Lung (tissue), 12 donors: ENCODE measurements around the gene ATP13A2. TPM values are rescaled to one million over a fixed set of nuclear protein-coding genes. Genes with fewer than 3 reads are reported as not detected.

Experiments
- ATAC-seq: fragments of 200-7000 bp; cut with Tn5 transposase; one replicate; pipeline ENCODE4 v1.9.1; 2020; ENCODE audit warnings: moderate number of reproducible peaks; ENCODE audit not compliant: insufficient read depth, low FRiP score
- DNase-seq, 3 donors: peaks; one replicate each; pipeline ENCODE4 v3.0.0-alpha.2; 2013 to 2017
- H3K27ac ChIP-seq, 2 donors: one replicate each; pipeline ENCODE4 v1.5.1; 2013; ENCODE audit warnings: mild to moderate bottlenecking in 2 of 2, moderate library complexity in 2 of 2, control low read depth in 1 of 2, inconsistent platforms in 1 of 2, low read depth in 1 of 2, low read length in 1 of 2
- H3K27me3 ChIP-seq, 3 donors: one replicate each; pipeline ENCODE4 v1.5.1; 2013; ENCODE audit warnings: low read length in 2 of 3; ENCODE audit not compliant: control insufficient read depth in 3 of 3, insufficient read depth in 3 of 3
- H3K36me3 ChIP-seq, 4 donors: one replicate each; pipeline ENCODE4 v1.5.1; 2013; ENCODE audit warnings: low read length in 4 of 4, mild to moderate bottlenecking in 1 of 4, moderate library complexity in 1 of 4; ENCODE audit not compliant: control insufficient read depth in 4 of 4, insufficient read depth in 4 of 4
- H3K4me1 ChIP-seq, 5 donors: one replicate each; pipeline ENCODE4 v1.5.1; 2013; ENCODE audit warnings: low read length in 5 of 5, mild to moderate bottlenecking in 2 of 5, moderate library complexity in 1 of 5; ENCODE audit not compliant: control insufficient read depth in 5 of 5, insufficient read depth in 5 of 5
- H3K4me3 ChIP-seq: one replicate; pipeline ENCODE4 v1.5.1; 2013; ENCODE audit warnings: mild to moderate bottlenecking, control low read depth, moderate library complexity
- H3K9ac ChIP-seq, 2 donors: one replicate each; pipeline ENCODE4 v1.5.1; 2013; ENCODE audit warnings: low read length in 2 of 2, control low read depth in 1 of 2; ENCODE audit not compliant: insufficient read depth in 1 of 2
- H3K9me3 ChIP-seq, 4 donors: one replicate each; pipeline ENCODE4 v1.5.1; 2013; ENCODE audit warnings: low read length in 3 of 4, mild to moderate bottlenecking in 1 of 4, moderate library complexity in 1 of 4; ENCODE audit not compliant: control insufficient read depth in 4 of 4, insufficient read depth in 3 of 4
- WGBS, 2 donors: extraction: QIAGEN DNeasy Blood & Tissue Kit; methylation state at CpG; one replicate each; pipeline ENCODE4 v1.1.7; 2013; 5-methylcytosine and 5-hydroxymethylcytosine counted together
- polyA plus RNA-seq, 2 donors: library from polyadenylated mRNA; stranded (reverse); fragments of 200-250 nt; gene quantifications; one replicate each; pipeline ENCODE4 v1.2.1, GENCODE V29; 2013
- total RNA-seq, 2 donors: library from RNA; depleted of rRNA in 1 of 2; stranded (reverse); fragments of >200 nt in 1 of 2; gene quantifications; one replicate each; pipeline ENCODE4 v1.2.1, GENCODE V29; 2014 to 2021
- TF ChIP-seq, protein P1 (sequence below): IDR thresholded peaks from 2 replicates; pipeline ENCODE4 v1.5.1; 2012; ENCODE audit warnings: mild to moderate bottlenecking; ENCODE audit errors: control extremely low read depth, extremely low read depth
- donor health status: control.
- donor health status: control.
- donor health status: Bipolar disorder and iron deficiency.
- donor health status: healthy.
- donor health status: DM: yes; HTN: yes; CAD: no.

ATP13A2 gene
- total and polyA plus RNA-seq, 4 donors = 20.2 to 50.6 (median 33.3) TPM

DNA sequence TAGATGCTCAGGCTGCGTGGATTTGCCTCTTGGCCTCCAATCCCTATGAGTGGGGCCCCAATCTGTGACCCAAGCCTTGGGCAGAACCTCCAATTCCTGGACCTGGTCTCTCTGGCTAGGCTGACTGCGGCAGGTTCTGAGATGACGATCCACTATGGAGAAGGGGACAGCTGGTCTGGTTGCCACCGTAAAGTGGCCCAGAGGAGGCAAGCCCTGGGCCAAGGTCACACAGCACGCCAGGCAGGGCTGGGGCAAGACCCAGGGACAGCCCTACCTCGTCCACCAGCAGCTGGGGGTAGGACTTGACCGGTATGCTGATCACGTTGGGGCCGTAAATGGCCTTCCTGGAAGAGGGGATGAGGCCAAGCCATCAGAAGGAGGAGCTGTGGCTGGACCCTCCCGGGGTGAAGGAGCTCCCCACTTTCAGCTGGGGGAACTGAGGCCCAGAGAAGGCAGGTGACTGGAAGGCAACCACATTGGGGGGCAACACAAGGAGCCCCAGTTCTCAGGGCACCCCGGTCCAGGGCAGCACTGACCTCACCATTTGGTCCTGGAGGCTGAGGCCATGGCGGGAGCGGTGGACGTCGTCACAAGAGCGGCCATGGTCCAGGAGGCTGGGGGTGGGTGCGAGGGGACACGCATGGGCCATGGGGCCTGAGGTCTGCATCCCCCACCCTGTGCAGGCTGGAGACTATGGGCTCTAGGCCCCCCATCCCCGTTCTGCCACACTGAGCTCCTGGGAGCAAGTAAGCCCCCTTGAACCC lies 9.8 kb downstream of the ATP13A2 start:
- DNase-seq (no peak), ATAC-seq (no peak)
- no peak overlapping the region for H3K9ac ChIP-seq
- WGBS, 2 donors = 95% methylated on average over 19 of the region's 19 CpGs
- no peaks in the 10 kb centered on the region for H3K9me3 ChIP-seq
- H3K27me3 ChIP-seq = no peaks in the 10 kb centered on the region
- no peak overlapping the region for H3K27ac ChIP-seq
- TF ChIP-seq, protein P1, sequence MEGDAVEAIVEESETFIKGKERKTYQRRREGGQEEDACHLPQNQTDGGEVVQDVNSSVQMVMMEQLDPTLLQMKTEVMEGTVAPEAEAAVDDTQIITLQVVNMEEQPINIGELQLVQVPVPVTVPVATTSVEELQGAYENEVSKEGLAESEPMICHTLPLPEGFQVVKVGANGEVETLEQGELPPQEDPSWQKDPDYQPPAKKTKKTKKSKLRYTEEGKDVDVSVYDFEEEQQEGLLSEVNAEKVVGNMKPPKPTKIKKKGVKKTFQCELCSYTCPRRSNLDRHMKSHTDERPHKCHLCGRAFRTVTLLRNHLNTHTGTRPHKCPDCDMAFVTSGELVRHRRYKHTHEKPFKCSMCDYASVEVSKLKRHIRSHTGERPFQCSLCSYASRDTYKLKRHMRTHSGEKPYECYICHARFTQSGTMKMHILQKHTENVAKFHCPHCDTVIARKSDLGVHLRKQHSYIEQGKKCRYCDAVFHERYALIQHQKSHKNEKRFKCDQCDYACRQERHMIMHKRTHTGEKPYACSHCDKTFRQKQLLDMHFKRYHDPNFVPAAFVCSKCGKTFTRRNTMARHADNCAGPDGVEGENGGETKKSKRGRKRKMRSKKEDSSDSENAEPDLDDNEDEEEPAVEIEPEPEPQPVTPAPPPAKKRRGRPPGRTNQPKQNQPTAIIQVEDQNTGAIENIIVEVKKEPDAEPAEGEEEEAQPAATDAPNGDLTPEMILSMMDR = no peak
- H3K36me3 ChIP-seq = peaks cover 0 to 61% (median 15%) of the 10 kb centered on the region in 4 donors
- H3K4me1 ChIP-seq = no peaks in the 10 kb centered on the region
- H3K4me3 ChIP-seq = no peak overlapping the region

DNA sequence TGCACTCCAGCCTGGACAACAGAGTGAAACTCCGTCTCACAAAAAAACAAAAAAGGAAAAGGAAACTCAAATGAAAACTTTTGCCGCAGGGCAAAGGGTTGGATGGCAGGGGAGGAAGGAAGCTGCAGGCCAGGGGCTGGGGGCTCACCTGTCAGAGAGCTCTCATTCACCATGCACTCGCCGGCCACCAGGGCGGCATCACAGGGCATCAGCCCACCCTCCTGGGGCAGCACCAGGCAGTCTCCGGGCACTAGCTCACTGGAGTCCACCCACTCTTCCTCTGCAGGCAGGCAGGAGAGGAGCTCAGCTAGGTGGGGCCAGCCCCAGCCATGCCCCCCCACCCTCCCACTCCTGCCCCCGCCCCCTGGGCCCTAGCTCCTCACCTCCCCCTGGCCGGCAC lies 11.9 kb downstream of the ATP13A2 start:
- DNase-seq (no peak), ATAC-seq (no peak)
- no peak overlapping the region for H3K4me3 ChIP-seq
- no peaks in the 10 kb centered on the region for H3K27me3 ChIP-seq
- WGBS, 2 donors = 84 to 87% methylated on average over 8 of the region's 8 CpGs
- H3K4me1 ChIP-seq = no peaks in the 10 kb centered on the region
- no peak overlapping the region for H3K27ac ChIP-seq
- peaks cover 0 to 72% (median 15%) of the 10 kb centered on the region in 4 donors for H3K36me3 ChIP-seq
- no peak overlapping the region for H3K9ac ChIP-seq
- TF ChIP-seq, protein P1 = no peak
- H3K9me3 ChIP-seq = no peaks in the 10 kb centered on the region

DNA sequence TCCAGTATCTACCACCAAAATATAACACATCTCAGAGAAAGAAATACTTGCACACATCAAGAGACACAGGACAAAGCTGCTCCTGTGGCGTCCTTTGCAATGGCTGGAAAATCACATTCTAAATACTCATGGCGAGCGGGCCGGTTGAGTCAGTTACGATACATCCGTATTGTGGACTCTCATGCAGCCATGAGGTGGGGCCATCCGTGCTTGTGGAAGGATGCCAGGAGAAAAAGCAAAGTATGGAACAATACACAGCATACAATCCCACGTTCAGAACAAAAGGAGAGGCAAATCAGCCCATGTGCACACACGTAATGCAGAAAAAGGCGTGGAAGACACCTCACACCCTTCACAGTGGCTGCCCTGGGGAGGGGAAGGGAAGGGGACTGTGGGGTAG lies 13.1 kb downstream of the ATP13A2 start:
- WGBS, 2 donors = 75% methylated on average over 10 of the region's 10 CpGs
- ATAC-seq = no peak
- Histone ChIP-seq H3K27ac (no peak overlapping the region), H3K36me3 (peaks cover 0 to 65% (median 12%) of the 10 kb centered on the region in 4 donors), H3K4me1 (no peaks in the 10 kb centered on the region), H3K9me3 (no peaks in the 10 kb centered on the region), H3K4me3 (no peak overlapping the region), H3K27me3 (no peaks in the 10 kb centered on the region), H3K9ac (no peak overlapping the region)
- TF ChIP-seq, protein P1 = no peak
- DNase-seq = no peak
